GM19035 (cell line): ENCODE results near the gene RPL19.

Source experiments
- ATAC-seq: cut with Tn5 transposase; IDR thresholded peaks from one replicate; pipeline ENCODE4 v1.9.1; 2021; ENCODE audit not compliant: unreplicated experiment

Gene RPL19

GRCh38 chr17:39171933-39172332 is 28.1 kb upstream of the RPL19 start:
- no peak for ATAC-seq

- no peak for ATAC-seq
These were observed 27.0 kb upstream of the RPL19 start for GRCh38 chr17:39173080-39173479.

- ATAC-seq: no peak
These were observed 26.4 kb upstream of the RPL19 start for GRCh38 chr17:39173526-39174274.

- no peak for ATAC-seq
These were observed 25.0 kb upstream of the RPL19 start for GRCh38 chr17:39174920-39175694.

GRCh38 chr17:39175695-39176093 is 24.4 kb upstream of the RPL19 start:
- ATAC-seq: no peak

- no peak for ATAC-seq
These were observed 22.8 kb upstream of the RPL19 start for GRCh38 chr17:39177256-39177655.

GRCh38 chr17:39178536-39178935 is 21.5 kb upstream of the RPL19 start:
- no peak for ATAC-seq

GRCh38 chr17:39181303-39181702 is 18.8 kb upstream of the RPL19 start:
- ATAC-seq: no peak

- no peak for ATAC-seq
These were observed 17.0 kb upstream of the RPL19 start for GRCh38 chr17:39183045-39183444.

GRCh38 chr17:39183720-39184119 is 16.4 kb upstream of the RPL19 start:
- ATAC-seq: no peak

GRCh38 chr17:39186481-39187002 is 13.5 kb upstream of the RPL19 start:
- no peak for ATAC-seq

GRCh38 chr17:39187152-39187830 is 12.8 kb upstream of the RPL19 start:
- no peak for ATAC-seq

- no peak for ATAC-seq
These were observed 8.2 kb upstream of the RPL19 start for GRCh38 chr17:39191750-39192510.

- ATAC-seq: no peak
These were observed 7.2 kb upstream of the RPL19 start for GRCh38 chr17:39192901-39193300.

GRCh38 chr17:39193346-39193745 is 6.7 kb upstream of the RPL19 start:
- no peak for ATAC-seq

- no peak for ATAC-seq
These were observed 5.7 kb upstream of the RPL19 start for GRCh38 chr17:39194089-39194984.

GRCh38 chr17:39194985-39195524 is 5.0 kb upstream of the RPL19 start:
- no peak for ATAC-seq

- no peak for ATAC-seq
These were observed 4.4 kb upstream of the RPL19 start for GRCh38 chr17:39195568-39196160.

GRCh38 chr17:39196241-39196807 is 3.8 kb upstream of the RPL19 start:
- no peak for ATAC-seq
